AG04449 (cell line): ENCODE results near the gene TMEM165.

Experiments used
- CTCF ChIA-PET: fragments of 350-600 bp; formaldehyde crosslinking; extraction: SDS; loops from one replicate; lab custom pipeline; 2021; ENCODE audit warnings: antibody characterized with exemption; lab: Yijun Ruan, JAX
- POLR2A ChIA-PET: fragments of 400-600, 350-600 bp; formaldehyde crosslinking; extraction: SDS; loops from one replicate; lab custom pipeline; 2020; ENCODE audit warnings: antibody characterized with exemption, inconsistent platforms; lab: Yijun Ruan, JAX
- DNase-seq: peaks from one replicate; pipeline ENCODE4 v3.0.0-alpha.2; 2010; ENCODE audit warnings: low read depth, low spot score
- H3K4me3 ChIP-seq: 2 replicates; pipeline ENCODE4 v1.5.1; 2011; ENCODE audit warnings: low read depth, mild to moderate bottlenecking, control low read depth, low read length
- CTCF ChIP-seq: IDR thresholded peaks from one replicate; pipeline ENCODE4 v1.5.1; 2011; ENCODE audit warnings: mild to moderate bottlenecking, moderate library complexity, low read length, control low read depth, inconsistent platforms; ENCODE audit not compliant: insufficient read depth; ENCODE audit errors: missing control alignments

The TMEM165 gene

GRCh38 chr4:55410431-55410830, 14.7 kb downstream of the TMEM165 start:
- H3K4me3 ChIP-seq = no peak overlapping the region
- POLR2A ChIA-PET = interaction anchor here (1.4 kb wide), 1 partner anchor 14 kb away, joined by 5 read pairs; the partner anchor contains the start of gene TMEM165
- CTCF ChIA-PET = interaction anchor here (1.0 to 3.7 kb wide), 8 partner anchors 8 to 439 kb away, joined by 3 to 21 read pairs (median 8); partner anchors contain the start of gene SRD5A3
- no peak for TF ChIP-seq CTCF
- DNase-seq = no peak

- no peak for DNase-seq
- no peak overlapping the region for H3K4me3 ChIP-seq
- TF ChIP-seq CTCF = no peak
- POLR2A ChIA-PET = interaction anchor here (1.6 kb wide), 1 partner anchor 15 kb away, joined by 3 read pairs; no protein-coding TSS in a partner anchor
- CTCF ChIA-PET = interaction anchor here (1.4 to 3.7 kb wide), 3 partner anchors 13 to 143 kb away, joined by 3 to 21 read pairs (median 9); partner anchors contain the start of gene SRD5A3
These were observed 15.9 kb downstream of the TMEM165 start for GRCh38 chr4:55411621-55412020.

- ChIA-PET CTCF (interaction anchor here (0.8 kb wide), 1 partner anchor 29 kb away, joined by 4 read pairs; no protein-coding TSS in a partner anchor), POLR2A (no interaction called here)
- TF ChIP-seq CTCF = no peak
- H3K4me3 ChIP-seq = no peak overlapping the region
- DNase-seq = no peak
These were observed 20.4 kb downstream of the TMEM165 start for GRCh38 chr4:55416176-55416575.

- POLR2A ChIA-PET = no interaction called here
- TF ChIP-seq CTCF = no peak
- CTCF ChIA-PET = interaction anchor here (0.7 to 1.4 kb wide), 2 partner anchors 10 to 12 kb away, joined by 3 to 5 read pairs; no protein-coding TSS in a partner anchor
- no peak overlapping the region for H3K4me3 ChIP-seq
- no peak for DNase-seq
These were observed 29.0 kb downstream of the TMEM165 start for GRCh38 chr4:55424791-55425190.

- POLR2A ChIA-PET = interaction anchor here (0.7 kb wide), 1 partner anchor 12 kb away, joined by 4 read pairs; no protein-coding TSS in a partner anchor
- H3K4me3 ChIP-seq = no peak overlapping the region
- no peak for DNase-seq
- CTCF ChIA-PET = interaction anchor here (1.3 to 2.5 kb wide), 2 partner anchors 11 to 15 kb away, joined by 4 to 10 read pairs; no protein-coding TSS in a partner anchor
- no peak for TF ChIP-seq CTCF
These were observed 36.1 kb downstream of the TMEM165 start for GRCh38 chr4:55431710-55432336.

- POLR2A ChIA-PET = no interaction called here
- DNase-seq = no peak
- peak; percentile 42 for TF ChIP-seq CTCF
- CTCF ChIA-PET = interaction anchor here (0.6 to 1.7 kb wide), 5 partner anchors 10 to 110 kb away, joined by 3 to 16 read pairs (median 3); no protein-coding TSS in a partner anchor
- no peak overlapping the region for H3K4me3 ChIP-seq
These were observed 39.5 kb downstream of the TMEM165 start for GRCh38 chr4:55435141-55435841.
